Stimulated activated CD8-positive, alpha-beta memory T cell treated with anti-CD3 and anti-CD28 coated beads, Interleukin-12 subunit alpha, Interleukin-12 subunit beta, amount 100 ng/mL, for 24 hours (primary cell): ENCODE measurements around the gene TMC6.
A peak's percentile ranks its signal among the peaks of the same experiment; 100 is the strongest.
"Not testable (repeated sequence)": the region's sequence is repeated elsewhere in the genome, so short reads cannot be mapped to it uniquely, and the experiment has no call there.

Experiments
- DNase-seq: peaks from one replicate; pipeline ENCODE4 v3.0.0-alpha.2; 2020; ENCODE audit errors: extremely low read depth

The TMC6 gene

GRCh38 chr17:78154903-78155811 lies 26.6 kb upstream of the TMC6 start:
- no peak for DNase-seq

- DNase-seq: no peak
These were observed 23.0 kb upstream of the TMC6 start for GRCh38 chr17:78151514-78152008.

- DNase-seq: no peak
These were observed 19.9 kb upstream of the TMC6 start for GRCh38 chr17:78148286-78149016.

- DNase-seq: no peak
These were observed 18.9 kb upstream of the TMC6 start for GRCh38 chr17:78147315-78147998.

GRCh38 chr17:78146881-78147280 lies 18.3 kb upstream of the TMC6 start:
- no peak for DNase-seq

- DNase-seq: no peak
These were observed 17.9 kb upstream of the TMC6 start for GRCh38 chr17:78146471-78146869.

GRCh38 chr17:78144736-78145641 lies 16.4 kb upstream of the TMC6 start:
- no peak for DNase-seq

- DNase-seq: no peak
These were observed 15.7 kb upstream of the TMC6 start for GRCh38 chr17:78144147-78144719.

- no peak for DNase-seq
These were observed 14.9 kb upstream of the TMC6 start for GRCh38 chr17:78143214-78144146.

- no peak for DNase-seq
These were observed 13.7 kb upstream of the TMC6 start for GRCh38 chr17:78142119-78142861.

- DNase-seq: no peak
These were observed 13.0 kb upstream of the TMC6 start for GRCh38 chr17:78141437-78142118.

GRCh38 chr17:78140169-78141051 lies 11.9 kb upstream of the TMC6 start:
- peak; percentile 87 for DNase-seq

GRCh38 chr17:78139861-78140168 lies 11.3 kb upstream of the TMC6 start:
- DNase-seq: not testable (repeated sequence)

- DNase-seq: no peak
These were observed 9.9 kb upstream of the TMC6 start for GRCh38 chr17:78138204-78139060.

- DNase-seq: no peak
These were observed 9.0 kb upstream of the TMC6 start for GRCh38 chr17:78137392-78138203.
